Calu3 (cell line): ENCODE measurements around the gene C9orf78. TPM values are rescaled to one million over a fixed set of nuclear protein-coding genes. Genes with fewer than 3 reads are reported as not detected.

Experiments used
- BruUV-seq: library from RNA; stranded (reverse); fragments of 400-500 nt; replicated peaks from 2 replicates; lab custom pipeline; 2021; lab: Mats Ljungman, UMichigan
- CTCF ChIA-PET: fragments of 300-600 bp; sonication (Branson Sonifier 250); formaldehyde crosslinking; loops from one replicate; lab custom pipeline; 2022; ENCODE audit warnings: antibody characterized with exemption; lab: Charles Lee
- DNase-seq: peaks from one replicate; pipeline ENCODE4 v3.0.0; 2022
- H3K27ac Mint-ChIP-seq: one replicate; pipeline ENCODE4 v1.8.0; 2022; ENCODE audit warnings: mixed read lengths; ENCODE audit not compliant: unreplicated experiment
- H3K27me3 Mint-ChIP-seq: one replicate; pipeline ENCODE4 v1.8.0; 2022; ENCODE audit warnings: mixed read lengths; ENCODE audit not compliant: unreplicated experiment
- H3K36me3 Mint-ChIP-seq: one replicate; pipeline ENCODE4 v1.8.0; 2022; ENCODE audit warnings: mild to moderate bottlenecking, moderate library complexity, mixed read lengths; ENCODE audit not compliant: insufficient read depth, unreplicated experiment
- H3K4me1 Mint-ChIP-seq: one replicate; pipeline ENCODE4 v1.8.0; 2022; ENCODE audit warnings: mild to moderate bottlenecking, low read depth, mixed read lengths; ENCODE audit not compliant: unreplicated experiment
- H3K4me3 Mint-ChIP-seq: one replicate; pipeline ENCODE4 v1.8.0; 2022; ENCODE audit warnings: mild to moderate bottlenecking, low read depth, moderate library complexity, mixed read lengths; ENCODE audit not compliant: unreplicated experiment
- H3K9me3 Mint-ChIP-seq: one replicate; pipeline ENCODE4 v1.8.0; 2022; ENCODE audit warnings: low read depth, mixed read lengths; ENCODE audit not compliant: unreplicated experiment
- CTCF ChIP-seq: fragments of 200-600 bp; IDR thresholded peaks from one replicate; pipeline ENCODE4 v1.8.0; 2022; ENCODE audit warnings: antibody characterized with exemption; ENCODE audit not compliant: unreplicated experiment
- intact Hi-C: fragments of 100-400 bp; cut with micrococcal nuclease; formaldehyde crosslinking; loops from one replicate; pipeline ENCODE4 v1.10.0; 2022; ENCODE audit not compliant: unreplicated experiment
- total RNA-seq: library from RNA; stranded (reverse); gene quantifications from 2 replicates; pipeline ENCODE4 v1.2.3, GENCODE V29; 2022

C9orf78 gene
- total RNA-seq, 1 experiment from 2014 or later, result 24.5 TPM

- CTCF ChIA-PET, result interaction anchor here (0.6 to 1.5 kb wide), 2 partner anchors 44 to 54 kb away, joined by 5 read pairs; no protein-coding TSS in a partner anchor
- Mint-ChIP-seq H3K27me3 (peaks cover 23% of the 10 kb centered on the region), H3K9me3 (no peaks in the 10 kb centered on the region), H3K27ac (no peak overlapping the region), H3K36me3 (peaks cover 10% of the 10 kb centered on the region), H3K4me3 (no peak overlapping the region), H3K4me1 (peaks cover 8% of the 10 kb centered on the region)
- no TSS peak for BruUV-seq
- intact Hi-C loops, result loop anchor here (2.0 kb wide), 1 partner anchor 43 kb away; no protein-coding TSS in a partner anchor
- TF ChIP-seq CTCF, result no peak
- DNase-seq, result no peak
Observed at GRCh38 chr9:129781981-129782380, 53.1 kb downstream of the C9orf78 start.

- Mint-ChIP-seq H3K27ac (no peak overlapping the region), H3K4me1 (peaks cover 12% of the 10 kb centered on the region), H3K36me3 (peaks cover 16% of the 10 kb centered on the region), H3K4me3 (no peak overlapping the region), H3K9me3 (no peaks in the 10 kb centered on the region), H3K27me3 (peaks cover 14% of the 10 kb centered on the region)
- BruUV-seq, result no TSS peak
- no peak for TF ChIP-seq CTCF
- no peak for DNase-seq
- intact Hi-C loops, result no loop called here
- CTCF ChIA-PET, result interaction anchor here (1.5 kb wide), 1 partner anchor 43 kb away, joined by 5 read pairs; no protein-coding TSS in a partner anchor
Observed at GRCh38 chr9:129781131-129781530, 53.9 kb downstream of the C9orf78 start.

- no TSS peak for BruUV-seq
- H3K4me3 Mint-ChIP-seq, result no peak overlapping the region
- intact Hi-C loops, result loop anchor here (10.0 kb wide), 1 partner anchor 645 kb away; no protein-coding TSS in a partner anchor
- no peaks in the 10 kb centered on the region for H3K9me3 Mint-ChIP-seq
- peaks cover 12% of the 10 kb centered on the region for H3K4me1 Mint-ChIP-seq
- TF ChIP-seq CTCF, result no peak
- peaks cover 16% of the 10 kb centered on the region for H3K36me3 Mint-ChIP-seq
- DNase-seq, result no peak
- no peaks in the 10 kb centered on the region for H3K27me3 Mint-ChIP-seq
- CTCF ChIA-PET, result no interaction called here
- no peak overlapping the region for H3K27ac Mint-ChIP-seq
Observed at GRCh38 chr9:129779560-129780190, 55.4 kb downstream of the C9orf78 start.

- no TSS peak for BruUV-seq
- H3K27me3 Mint-ChIP-seq, result no peaks in the 10 kb centered on the region
- intact Hi-C loops, result loop anchor here (10.0 kb wide), 1 partner anchor 644 kb away; no protein-coding TSS in a partner anchor
- H3K9me3 Mint-ChIP-seq, result no peaks in the 10 kb centered on the region
- peaks cover 24% of the 10 kb centered on the region for H3K4me1 Mint-ChIP-seq
- CTCF ChIA-PET, result no interaction called here
- no peak for TF ChIP-seq CTCF
- H3K27ac Mint-ChIP-seq, result no peak overlapping the region
- no peak overlapping the region for H3K4me3 Mint-ChIP-seq
- no peak for DNase-seq
- peaks cover 16% of the 10 kb centered on the region for H3K36me3 Mint-ChIP-seq
Observed at GRCh38 chr9:129778469-129778868, 56.6 kb downstream of the C9orf78 start.
